Mesenteric fat pad (tissue), 1 donor: ENCODE data around the gene ANGEL1. TPM values are rescaled to one million over a fixed set of nuclear protein-coding genes. Genes with fewer than 3 reads are reported as not detected.
A peak's percentile ranks its signal among the peaks of the same experiment; 100 is the strongest.

Source experiments
- DNase-seq: peaks from one replicate; pipeline ENCODE4 v3.0.0-alpha.2; 2020; ENCODE audit warnings: low spot score
- total RNA-seq: library from RNA; stranded (reverse); fragmentation: NEBNext Ultra II Directional; extraction: Animal tissue kit (Norgen Biotek cat#: 25700); gene quantifications from one replicate; pipeline ENCODE4 v1.2.1, GENCODE V29; 2021
- donor health status: DM: yes; HTN: yes; CAD: no.

ANGEL1 gene
- total RNA-seq, 1 donor from 2014 or later, result 21.9 TPM

GRCh38 chr14:76779221-76780057 lies 33.2 kb downstream of the ANGEL1 start:
- DNase-seq, result no peak

GRCh38 chr14:76778546-76779215 lies 34.0 kb downstream of the ANGEL1 start:
- no peak for DNase-seq

GRCh38 chr14:76777721-76778120 lies 35.0 kb downstream of the ANGEL1 start:
- peak; percentile 64 for DNase-seq

GRCh38 chr14:76776428-76777251 lies 36.0 kb downstream of the ANGEL1 start:
- DNase-seq, result peak; percentile 87

GRCh38 chr14:76775695-76776427 lies 36.8 kb downstream of the ANGEL1 start:
- DNase-seq, result peak; percentile 86

- peak; percentile 81 for DNase-seq
These were observed 37.6 kb downstream of the ANGEL1 start for GRCh38 chr14:76774821-76775694.

- no peak for DNase-seq
These were observed 38.5 kb downstream of the ANGEL1 start for GRCh38 chr14:76773956-76774820.

- DNase-seq, result no peak
These were observed 39.3 kb downstream of the ANGEL1 start for GRCh38 chr14:76773188-76773885.

GRCh38 chr14:76772300-76773187 lies 40.1 kb downstream of the ANGEL1 start:
- peak; percentile 90 for DNase-seq

- no peak for DNase-seq
These were observed 41.2 kb downstream of the ANGEL1 start for GRCh38 chr14:76771437-76771980.

GRCh38 chr14:76770521-76771436 lies 41.9 kb downstream of the ANGEL1 start:
- peak; percentile 60 for DNase-seq

GRCh38 chr14:76769636-76770292 lies 42.9 kb downstream of the ANGEL1 start:
- peak; percentile 55 for DNase-seq

GRCh38 chr14:76768671-76769500 lies 43.8 kb downstream of the ANGEL1 start:
- peak; percentile 64 for DNase-seq
